Astrocyte of the spinal cord (primary cell): ENCODE data around the gene VAT1L.

Source experiments
- DNase-seq: peaks from one replicate; pipeline ENCODE4 v3.0.0; 2011; ENCODE audit warnings: low read depth, low spot score
- H3K4me3 ChIP-seq: 2 replicates; pipeline ENCODE4 v1.5.1; 2011; ENCODE audit warnings: low read depth, mild to moderate bottlenecking, low read length, moderate library complexity
- in situ Hi-C: cut with HindIII; loops from 2 replicates; pipeline ENCODE4 v1.10.0; 2017; ENCODE audit warnings: low sequenced_read_pairs
- TF ChIP-seq, protein P1 (sequence below): IDR thresholded peaks from 2 replicates; pipeline ENCODE4 v1.5.1; 2012; ENCODE audit warnings: low read depth, mild to moderate bottlenecking, low read length, inconsistent platforms

Gene VAT1L

DNA sequence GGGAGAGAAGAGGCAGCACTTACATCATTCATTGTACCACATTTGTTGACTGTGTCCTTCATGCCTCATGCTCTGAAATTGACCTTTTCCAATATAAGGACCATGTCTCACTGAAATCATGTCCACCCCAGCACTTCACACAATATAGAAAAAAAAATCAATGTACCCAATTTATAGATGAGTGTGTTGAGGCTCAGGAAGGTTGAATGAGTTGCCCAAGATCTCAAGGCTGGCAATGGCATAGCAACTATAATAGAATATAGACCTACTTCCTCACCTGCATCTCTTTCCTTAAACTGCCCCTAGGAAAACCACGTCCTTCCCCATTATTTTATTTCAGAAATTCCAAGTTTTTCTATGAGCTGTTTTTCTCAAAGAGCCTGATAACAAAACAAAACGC, 912 bp upstream of the VAT1L start:
- in situ Hi-C loops = no loop called here
- TF ChIP-seq, protein P1, sequence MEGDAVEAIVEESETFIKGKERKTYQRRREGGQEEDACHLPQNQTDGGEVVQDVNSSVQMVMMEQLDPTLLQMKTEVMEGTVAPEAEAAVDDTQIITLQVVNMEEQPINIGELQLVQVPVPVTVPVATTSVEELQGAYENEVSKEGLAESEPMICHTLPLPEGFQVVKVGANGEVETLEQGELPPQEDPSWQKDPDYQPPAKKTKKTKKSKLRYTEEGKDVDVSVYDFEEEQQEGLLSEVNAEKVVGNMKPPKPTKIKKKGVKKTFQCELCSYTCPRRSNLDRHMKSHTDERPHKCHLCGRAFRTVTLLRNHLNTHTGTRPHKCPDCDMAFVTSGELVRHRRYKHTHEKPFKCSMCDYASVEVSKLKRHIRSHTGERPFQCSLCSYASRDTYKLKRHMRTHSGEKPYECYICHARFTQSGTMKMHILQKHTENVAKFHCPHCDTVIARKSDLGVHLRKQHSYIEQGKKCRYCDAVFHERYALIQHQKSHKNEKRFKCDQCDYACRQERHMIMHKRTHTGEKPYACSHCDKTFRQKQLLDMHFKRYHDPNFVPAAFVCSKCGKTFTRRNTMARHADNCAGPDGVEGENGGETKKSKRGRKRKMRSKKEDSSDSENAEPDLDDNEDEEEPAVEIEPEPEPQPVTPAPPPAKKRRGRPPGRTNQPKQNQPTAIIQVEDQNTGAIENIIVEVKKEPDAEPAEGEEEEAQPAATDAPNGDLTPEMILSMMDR = no peak

DNA sequence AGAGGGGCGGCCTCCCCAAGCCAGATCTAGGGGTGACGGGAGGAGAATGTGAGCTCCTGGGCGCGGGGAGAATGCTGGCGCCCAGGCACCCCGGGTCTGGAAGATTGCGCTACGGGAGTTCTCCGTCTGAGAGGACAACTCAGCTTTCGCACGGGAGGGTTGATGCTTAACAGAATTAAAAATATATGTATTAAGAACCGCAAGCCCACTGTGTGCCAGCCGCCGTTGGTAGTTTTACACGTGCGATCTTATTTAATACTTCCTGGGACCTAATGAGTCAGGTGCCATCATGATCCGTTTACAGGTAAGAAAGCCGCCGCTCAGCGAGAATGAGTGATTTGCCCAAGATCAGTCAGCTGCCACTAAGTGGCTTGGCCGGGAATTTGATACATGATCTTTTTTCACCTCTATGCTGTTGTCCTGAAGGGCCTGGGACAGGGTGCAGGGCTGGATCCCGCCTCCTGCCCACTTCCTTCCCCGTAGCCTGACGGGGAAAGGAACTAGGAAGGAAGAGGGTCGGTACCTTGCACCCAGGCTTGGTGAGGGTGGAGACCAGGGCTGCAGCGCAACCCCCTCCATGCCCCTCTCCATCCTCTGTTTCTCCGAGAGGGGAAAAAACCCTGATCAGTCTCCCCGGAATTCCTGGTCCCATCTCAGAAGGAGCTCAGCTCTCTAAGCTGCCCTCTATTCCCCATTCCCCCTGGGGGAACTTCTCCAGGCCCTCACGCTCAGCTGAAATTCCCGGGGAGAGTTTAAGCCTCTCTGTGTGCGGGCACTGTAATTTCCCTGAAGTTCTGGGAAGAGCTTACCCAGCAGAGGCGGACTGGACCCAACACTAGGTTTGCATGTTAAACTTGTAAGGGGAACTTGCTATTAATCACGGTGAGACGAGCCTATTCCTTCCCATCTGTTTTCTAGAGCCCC, 983 bp downstream of the VAT1L start:
- TF ChIP-seq, protein P1 = no peak
- DNase-seq = no peak
- in situ Hi-C loops = no loop called here
- H3K4me3 ChIP-seq = peak overlapping the region; percentile 64

More for the DNA sequence above, 912 bp upstream of the VAT1L start:
- no peak for DNase-seq
- no peak overlapping the region for H3K4me3 ChIP-seq

DNA sequence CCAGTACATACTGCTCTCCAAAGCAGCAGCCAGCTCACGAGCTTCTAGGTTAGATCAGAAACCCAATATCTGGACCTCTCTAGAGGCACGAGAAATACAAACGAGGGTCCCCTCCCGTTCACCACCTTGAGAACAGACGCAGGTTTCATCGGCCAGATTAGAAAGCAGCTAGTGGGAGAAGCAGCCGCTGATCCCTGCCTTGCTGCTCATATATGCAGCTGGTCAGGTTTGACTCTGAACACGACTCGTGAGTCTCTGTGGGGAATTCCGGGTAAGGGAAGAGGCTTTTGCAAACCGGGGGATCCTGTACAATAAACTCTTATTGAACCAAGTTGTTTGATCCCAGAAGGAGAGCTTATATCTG, 1.6 kb downstream of the VAT1L start:
- TF ChIP-seq, protein P1 = no peak
- peak overlapping the region; percentile 64 for H3K4me3 ChIP-seq
- in situ Hi-C loops = no loop called here
- no peak for DNase-seq

DNA sequence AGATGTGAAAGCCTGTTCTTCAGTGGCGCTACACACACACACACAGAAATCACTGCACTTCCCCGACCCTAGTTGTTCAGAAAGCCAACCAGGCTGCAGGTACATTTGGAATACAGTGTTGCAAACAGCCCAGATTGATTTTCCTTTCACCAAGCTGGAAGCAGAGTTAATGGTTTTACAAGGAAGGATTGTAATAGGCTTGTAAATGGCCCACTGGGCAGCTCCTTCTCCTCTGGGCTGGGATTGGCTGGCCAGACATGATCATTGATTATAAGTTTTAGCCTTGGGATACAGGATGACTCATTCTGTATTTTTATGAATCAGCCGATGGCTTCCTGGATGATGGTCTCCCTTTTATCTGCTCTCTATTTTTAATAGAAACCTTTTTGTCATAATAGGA, 2.5 kb downstream of the VAT1L start:
- no peak overlapping the region for H3K4me3 ChIP-seq
- TF ChIP-seq, protein P1 = no peak
- DNase-seq = no peak
- in situ Hi-C loops = no loop called here

DNA sequence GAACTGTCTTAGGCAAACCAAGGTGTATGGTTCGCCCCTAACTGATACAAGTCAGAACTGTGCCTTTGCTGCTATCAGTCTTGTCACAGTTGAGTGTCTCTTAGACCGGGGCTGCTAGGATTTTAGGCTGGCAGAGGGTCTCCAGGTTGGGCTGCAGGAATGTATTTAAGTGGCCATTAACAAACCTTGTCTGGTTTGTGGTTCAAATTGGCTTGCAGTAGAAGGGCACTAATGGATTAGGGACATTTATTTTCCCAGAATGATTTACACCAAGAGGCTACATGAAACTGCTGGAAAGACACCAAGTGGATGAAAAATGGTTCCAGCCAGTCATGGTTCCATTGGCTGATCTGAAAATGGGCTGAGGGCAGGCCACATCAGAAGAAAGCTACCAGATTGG, 5.1 kb downstream of the VAT1L start:
- no peak for DNase-seq
- TF ChIP-seq, protein P1 = no peak
- in situ Hi-C loops = no loop called here
- H3K4me3 ChIP-seq = no peak overlapping the region

DNA sequence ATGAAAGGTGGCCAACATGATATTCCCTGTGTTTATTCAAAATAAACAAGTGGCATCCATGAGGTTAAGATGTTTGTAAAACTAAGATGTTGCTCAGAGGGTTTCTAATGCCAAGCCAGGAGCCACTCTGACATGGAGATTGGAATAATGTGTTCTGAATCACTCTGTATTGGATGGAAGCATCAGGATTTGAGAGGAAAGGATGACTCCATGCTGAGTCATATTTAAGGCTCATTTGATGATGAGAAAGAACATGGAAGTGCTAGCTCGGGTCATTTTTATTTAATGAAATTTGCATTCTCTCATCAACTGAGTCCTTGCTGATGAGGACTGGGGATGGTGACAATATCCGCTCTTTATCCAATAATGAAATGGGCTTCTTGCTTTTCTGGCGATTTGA, 6.2 kb downstream of the VAT1L start:
- peak; percentile 81 for DNase-seq
- in situ Hi-C loops = no loop called here
- TF ChIP-seq, protein P1 = no peak
- no peak overlapping the region for H3K4me3 ChIP-seq
